H1 (cell line): Measurements from ENCODE around the gene GARIN6.

Experiments
- RNF2 ChIP-seq: fragments of 200-900, 300-1000 bp; sonication (generic); IDR thresholded peaks from 2 replicates; pipeline ENCODE4 v1.7.1; 2016; ENCODE audit warnings: borderline replicate concordance, low read depth, mild to moderate bottlenecking, antibody characterized with exemption, low read length; ENCODE audit not compliant: poor library complexity, severe bottlenecking; ENCODE audit errors: missing control alignments
- SRF ChIP-seq: IDR thresholded peaks from 2 replicates; pipeline ENCODE4 v1.6.1; 2011; ENCODE audit warnings: mild to moderate bottlenecking, low read depth, low read length, moderate library complexity
- TF ChIP-seq, protein P1 (sequence below): IDR thresholded peaks from 2 replicates; pipeline ENCODE4 v1.6.1; 2012; ENCODE audit warnings: inconsistent platforms

DNA sequence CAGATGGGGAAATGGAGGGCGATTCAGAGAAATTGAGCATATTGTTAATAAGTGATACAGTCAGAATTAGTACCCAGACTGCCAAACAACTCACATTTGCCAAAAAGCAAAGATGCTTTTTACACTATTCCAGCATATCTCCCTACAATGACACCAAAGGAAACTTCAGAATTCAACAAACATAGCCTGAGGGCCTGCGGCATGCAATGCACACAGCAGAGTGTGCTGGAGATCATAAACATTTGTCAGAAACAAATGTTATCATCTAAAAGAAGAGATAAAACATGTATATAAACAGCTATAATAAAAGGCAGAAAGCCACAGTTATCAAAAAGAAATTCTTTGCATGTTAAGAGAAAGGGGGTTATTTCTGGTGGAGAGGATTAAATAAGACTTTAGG, 20.1 kb upstream of the GARIN6 start:
- TF ChIP-seq, protein P1, sequence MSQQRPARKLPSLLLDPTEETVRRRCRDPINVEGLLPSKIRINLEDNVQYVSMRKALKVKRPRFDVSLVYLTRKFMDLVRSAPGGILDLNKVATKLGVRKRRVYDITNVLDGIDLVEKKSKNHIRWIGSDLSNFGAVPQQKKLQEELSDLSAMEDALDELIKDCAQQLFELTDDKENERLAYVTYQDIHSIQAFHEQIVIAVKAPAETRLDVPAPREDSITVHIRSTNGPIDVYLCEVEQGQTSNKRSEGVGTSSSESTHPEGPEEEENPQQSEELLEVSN = no peak
- TF ChIP-seq SRF = no peak
- TF ChIP-seq RNF2 = no peak
